HepG2 (cell line): ENCODE results near the gene MYO3B. TPM values are rescaled to one million over a fixed set of nuclear protein-coding genes. Genes with fewer than 3 reads are reported as not detected.

Experiments
- ATAC-seq: fragments of 200-7000 bp; cut with Tn5 transposase; 3 replicates; pipeline ENCODE4 v1.9.1; 2020; ENCODE audit warnings: mild to moderate bottlenecking, moderate library complexity
- BruUV-seq: library from RNA; stranded (reverse); fragments of 400-500 nt; replicated peaks from 2 replicates; lab custom pipeline; 2021; lab: Mats Ljungman, UMichigan
- CTCF ChIA-PET: fragments of 300-600 bp; formaldehyde crosslinking; extraction: SDS; loops from one replicate; lab custom pipeline; 2021; ENCODE audit warnings: low total read pairs, inconsistent platforms, low intra/inter-chr PET ratio; lab: Yijun Ruan, JAX
- POLR2A ChIA-PET: fragments of 350-600 bp; sonication (Branson Sonifier 250); formaldehyde crosslinking; loops from one replicate; lab custom pipeline; 2020; ENCODE audit warnings: antibody characterized with exemption, inconsistent platforms; lab: Yijun Ruan, JAX
- DNase-seq: peaks from one replicate; pipeline ENCODE4 v3.0.0-alpha.2; 2015; ENCODE audit warnings: low spot score
- FAIRE-seq: peaks from 3 replicates; lab custom pipeline; 2011; peaks lifted over from hg19 to GRCh38; lab: Jason Lieb, UNC
- H2AFZ ChIP-seq: one replicate; pipeline ENCODE4 v1.6.1; 2011; ENCODE audit warnings: low read length, inconsistent platforms
- H3K27ac ChIP-seq: fragments of 300-600 bp; 3 replicates; pipeline ENCODE4 v1.8.0; 2011; ENCODE audit warnings: mixed run types, mild to moderate bottlenecking, mixed read lengths, low read length, inconsistent platforms; ENCODE audit not compliant: insufficient read depth; ENCODE audit errors: extremely low read length
- H3K27me3 ChIP-seq, 2 experiments: fragments of 200-600 bp in 1 of 2; 2 replicates in 1 of 2; 3 replicates in 1 of 2; pipeline versions ENCODE4 v1.6.0 to v1.8.0; 2011; ENCODE audit warnings: low read length in 2 of 2, mild to moderate bottlenecking in 2 of 2, moderate library complexity in 2 of 2, inconsistent platforms in 1 of 2; ENCODE audit not compliant: insufficient read depth in 2 of 2, control insufficient read depth in 1 of 2
- H3K36me3 ChIP-seq, 2 experiments: fragments of 200-600 bp in 1 of 2; replicated peaks in 1 of 2; 2 replicates in 1 of 2; 3 replicates in 1 of 2; pipeline versions ENCODE4 v1.5.1 to v1.8.0; 2011; ENCODE audit warnings: low read length in 2 of 2, inconsistent platforms in 1 of 2; ENCODE audit not compliant: insufficient read depth in 2 of 2, control insufficient read depth in 1 of 2
- H3K4me1 ChIP-seq: 2 replicates; pipeline ENCODE4 v1.5.1; 2012; ENCODE audit warnings: low read length, inconsistent platforms; ENCODE audit not compliant: insufficient read depth
- H3K4me2 ChIP-seq: 2 replicates; pipeline ENCODE4 v1.6.0; 2011; ENCODE audit warnings: low read depth, low read length, inconsistent platforms
- H3K4me3 ChIP-seq, 3 experiments: fragments of 200-600 bp in 1 of 3; sonication (generic), shearing (Covaris generic) in 1 of 3; replicated peaks in 1 of 3; 2 replicates each; pipeline ENCODE4 v1.5.1; 2011 to 2016; ENCODE audit warnings: low read length in 3 of 3, inconsistent platforms in 2 of 3, low read depth in 2 of 3, mild to moderate bottlenecking in 2 of 3, control low read depth in 1 of 3, mixed read lengths in 1 of 3; ENCODE audit not compliant: insufficient read depth in 1 of 3
- H3K79me2 ChIP-seq: one replicate; pipeline ENCODE4 v1.6.1; 2011; ENCODE audit warnings: low read length, inconsistent platforms; ENCODE audit not compliant: insufficient read depth
- H3K9ac ChIP-seq: 2 replicates; pipeline ENCODE4 v1.6.0; 2011; ENCODE audit warnings: mild to moderate bottlenecking, low read depth, low read length, inconsistent platforms; ENCODE audit not compliant: insufficient read depth
- H3K9me3 ChIP-seq: 2 replicates; pipeline ENCODE4 v1.5.1; 2012; ENCODE audit warnings: mild to moderate bottlenecking, low read length
- H4K20me1 ChIP-seq: 2 replicates; pipeline ENCODE4 v1.6.0; 2011; ENCODE audit warnings: inconsistent platforms, mild to moderate bottlenecking, low read length, moderate library complexity; ENCODE audit not compliant: insufficient read depth
- ERF ChIP-seq: IDR thresholded peaks from 2 replicates; pipeline ENCODE4 v1.6.1; 2018; ENCODE audit warnings: missing biosample characterization, missing genetic modification reagents
- HBP1 ChIP-seq: IDR thresholded peaks from 2 replicates; pipeline ENCODE4 v1.6.1; 2016; ENCODE audit warnings: low read depth, control low read depth
- NR0B2 ChIP-seq: sonication (generic); formaldehyde crosslinking; IDR thresholded peaks from 2 replicates; pipeline ENCODE4 v1.4.0; 2020; ENCODE audit warnings: mild to moderate bottlenecking, missing genetic modification reagents
- TFDP2 ChIP-seq: sonication (generic); formaldehyde crosslinking; IDR thresholded peaks from 2 replicates; pipeline ENCODE4 v1.4.0; 2020; ENCODE audit warnings: missing genetic modification reagents
- THAP8 ChIP-seq: sonication (generic); formaldehyde crosslinking; IDR thresholded peaks from 2 replicates; pipeline ENCODE4 v1.5.1; 2020; ENCODE audit warnings: missing genetic modification reagents, mild to moderate bottlenecking, borderline replicate concordance
- ZBTB42 ChIP-seq: sonication (generic); formaldehyde crosslinking; IDR thresholded peaks from 2 replicates; pipeline ENCODE4 v1.5.0; 2020; ENCODE audit warnings: mild to moderate bottlenecking, missing genetic modification reagents
- ZNF713 ChIP-seq: sonication (generic); formaldehyde crosslinking; IDR thresholded peaks from 2 replicates; pipeline ENCODE4 v1.4.0; 2020; ENCODE audit warnings: mild to moderate bottlenecking, missing genetic modification reagents
- ZNF724P ChIP-seq: sonication (generic); formaldehyde crosslinking; IDR thresholded peaks from 2 replicates; pipeline ENCODE4 v1.8.0; 2022; ENCODE audit warnings: missing genetic modification reagents, borderline replicate concordance
- WGBS: methylation state at CpG from one replicate; pipeline ENCODE4 v1.1.6; 2017; ENCODE audit warnings: low lambda C conversion rate; 5-methylcytosine and 5-hydroxymethylcytosine counted together
- in situ Hi-C: cut with HindIII; loops from 2 replicates; pipeline ENCODE4 v1.10.0; 2017; ENCODE audit warnings: low pct_unique_long_range_greater_than_20kb; ENCODE audit not compliant: extremely low pct_ligation_motif_present
- intact Hi-C: fragments of 100-400 bp; cut with micrococcal nuclease; formaldehyde crosslinking; loops from one replicate; pipeline ENCODE4 v1.10.0; 2022; ENCODE audit not compliant: unreplicated experiment
- polyA plus RNA-seq, 8 experiments: library from polyadenylated mRNA; depleted of rRNA in 3 of 8; stranded (reverse) in 7 of 8; unstranded in 1 of 8; fragments of >200 nt; fragmentation: Illumina TruSeq in 4 of 8; extraction: Trizol in 4 of 8; gene quantifications; 2 replicates each; pipeline versions ENCODE4 v1.2.1 to v1.2.3, GENCODE V29; 2011 to 2016; ENCODE audit warnings: low read depth in 4 of 8, missing spikeins in 1 of 8, mixed read lengths in 1 of 8; ENCODE audit not compliant: insufficient read depth in 1 of 8
- total RNA-seq, 5 experiments: library from RNA; depleted of rRNA; stranded (reverse); fragments of >200 nt; fragmentation: Illumina TruSeq; extraction: Trizol; gene quantifications; 2 replicates each; pipeline ENCODE4 v1.2.3, GENCODE V29; 2016; ENCODE audit warnings: low read depth in 1 of 5

Gene MYO3B
- total and polyA plus RNA-seq, 2 of the 13 experiments (the other 11 are each of a cell fraction or from before 2014, with no cell fraction given): 0.01 TPM; not detected in 1

- H3K79me2 ChIP-seq: no peaks in the 10 kb centered on the region
- no peaks in the 10 kb centered on the region for H3K36me3 ChIP-seq
- POLR2A ChIA-PET: no interaction called here
- no peak overlapping the region for H3K4me3 ChIP-seq
- BruUV-seq: no TSS peak
- intact Hi-C loops: no loop called here
- H2AFZ ChIP-seq: no peak overlapping the region
- no peaks in the 10 kb centered on the region for H3K4me1 ChIP-seq
- DNase-seq (no peak), ATAC-seq (no peak), FAIRE-seq (no peak)
- WGBS: 0% methylated on average over 3 of the region's 3 CpGs
- TF ChIP-seq ZNF724P (CRISPR knock-in tag) (no peak), TFDP2 (CRISPR knock-in tag) (no peak), ZBTB42 (CRISPR knock-in tag) (no peak), NR0B2 (CRISPR knock-in tag) (no peak), ZNF713 (CRISPR knock-in tag) (no peak), THAP8 (no peak), ERF (CRISPR knock-in tag) (no peak), HBP1 (no peak)
- H3K9ac ChIP-seq: no peak overlapping the region
- H3K9me3 ChIP-seq: no peaks in the 10 kb centered on the region
- H3K27ac ChIP-seq: no peak overlapping the region
- CTCF ChIA-PET: no interaction called here
- in situ Hi-C loops: no loop called here
- no peak overlapping the region for H3K4me2 ChIP-seq
- peaks cover 0 to 8% of the 10 kb centered on the region in 2 experiments; a peak in 1 of 5 replicates for H3K27me3 ChIP-seq
- no peaks in the 10 kb centered on the region for H4K20me1 ChIP-seq
These were observed 69.4 kb downstream of the MYO3B start for GRCh38 chr2:170247333-170247732.
